Lower leg skin (tissue), 4 donors: ENCODE results near the gene CD226. TPM values are rescaled to one million over a fixed set of nuclear protein-coding genes. Genes with fewer than 3 reads are reported as not detected.

ENCODE experiments used
- DNase-seq, 2 donors: peaks; one replicate each; pipeline ENCODE4 v3.0.0-alpha.2; 2019; ENCODE audit warnings: low spot score in 2 of 2
- H3K4me3 ChIP-seq: fragments of 200-600 bp; sonication (generic); 2 replicates; pipeline ENCODE4 v1.5.1; 2017; ENCODE audit warnings: mild to moderate bottlenecking, low read depth; ENCODE audit not compliant: poor library complexity, severe bottlenecking
- POLR2A ChIP-seq, 2 donors: fragments of 450-650 bp; IDR thresholded peaks; one replicate each; pipeline ENCODE4 v1.6.1; 2016 to 2017; ENCODE audit warnings: antibody characterized with exemption in 2 of 2, mild to moderate bottlenecking in 1 of 2, moderate library complexity in 1 of 2
- WGBS, 2 donors: methylation state at CpG; one replicate each; pipeline ENCODE4 v1.1.5; 2018; 5-methylcytosine and 5-hydroxymethylcytosine counted together
- intact Hi-C: fragments of 100-400 bp; cut with DNase I; formaldehyde crosslinking; loops from one replicate; pipeline ENCODE4 v1.15.0; 2023; ENCODE audit warnings: low total_unique reads
- total RNA-seq, 4 donors: library from RNA; depleted of rRNA; stranded (reverse); fragments of >200 nt; gene quantifications; one replicate each; pipeline ENCODE4 v1.1.0, GENCODE V29; 2016
- TF ChIP-seq, protein P1 (sequence below), 3 donors: fragments of 450-650 bp; IDR thresholded peaks; one replicate each; pipeline ENCODE4 v1.5.1; 2016; ENCODE audit warnings: antibody characterized with exemption in 3 of 3, mild to moderate bottlenecking in 3 of 3, moderate library complexity in 2 of 3

The CD226 gene
- total RNA-seq, 4 donors from 2014 or later: 0.13 to 0.29 (median 0.26) TPM; not detected in 1

DNA sequence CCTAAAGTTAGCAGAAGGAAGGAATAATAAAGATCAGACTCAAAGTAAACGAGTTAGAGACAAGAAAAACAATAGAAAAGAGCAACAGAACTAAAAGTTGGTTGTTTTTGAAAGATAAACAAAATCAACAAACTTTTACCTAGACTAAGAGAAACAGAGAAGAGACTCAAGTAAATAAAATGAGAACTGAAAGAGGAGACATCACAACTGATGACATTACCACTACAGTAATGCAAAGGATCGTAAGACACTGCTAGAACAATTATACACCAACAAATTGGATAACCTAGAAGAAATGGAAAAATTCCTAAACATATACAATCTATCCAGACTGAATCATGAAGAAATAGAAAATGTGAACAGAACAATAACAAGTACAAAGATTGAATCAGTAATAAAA lies 139.3 kb downstream of the CD226 start:
- WGBS, 2 donors: 73 to 76% methylated on average over 2 of the region's 2 CpGs
- DNase-seq: no peak
- TF ChIP-seq, protein P1, sequence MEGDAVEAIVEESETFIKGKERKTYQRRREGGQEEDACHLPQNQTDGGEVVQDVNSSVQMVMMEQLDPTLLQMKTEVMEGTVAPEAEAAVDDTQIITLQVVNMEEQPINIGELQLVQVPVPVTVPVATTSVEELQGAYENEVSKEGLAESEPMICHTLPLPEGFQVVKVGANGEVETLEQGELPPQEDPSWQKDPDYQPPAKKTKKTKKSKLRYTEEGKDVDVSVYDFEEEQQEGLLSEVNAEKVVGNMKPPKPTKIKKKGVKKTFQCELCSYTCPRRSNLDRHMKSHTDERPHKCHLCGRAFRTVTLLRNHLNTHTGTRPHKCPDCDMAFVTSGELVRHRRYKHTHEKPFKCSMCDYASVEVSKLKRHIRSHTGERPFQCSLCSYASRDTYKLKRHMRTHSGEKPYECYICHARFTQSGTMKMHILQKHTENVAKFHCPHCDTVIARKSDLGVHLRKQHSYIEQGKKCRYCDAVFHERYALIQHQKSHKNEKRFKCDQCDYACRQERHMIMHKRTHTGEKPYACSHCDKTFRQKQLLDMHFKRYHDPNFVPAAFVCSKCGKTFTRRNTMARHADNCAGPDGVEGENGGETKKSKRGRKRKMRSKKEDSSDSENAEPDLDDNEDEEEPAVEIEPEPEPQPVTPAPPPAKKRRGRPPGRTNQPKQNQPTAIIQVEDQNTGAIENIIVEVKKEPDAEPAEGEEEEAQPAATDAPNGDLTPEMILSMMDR (IDR thresholded peaks at IDR 0.05): no peak
- TF ChIP-seq POLR2A (IDR thresholded peaks at IDR 0.05): no peak
- intact Hi-C loops: no loop called here
- no peak overlapping the region for H3K4me3 ChIP-seq

DNA sequence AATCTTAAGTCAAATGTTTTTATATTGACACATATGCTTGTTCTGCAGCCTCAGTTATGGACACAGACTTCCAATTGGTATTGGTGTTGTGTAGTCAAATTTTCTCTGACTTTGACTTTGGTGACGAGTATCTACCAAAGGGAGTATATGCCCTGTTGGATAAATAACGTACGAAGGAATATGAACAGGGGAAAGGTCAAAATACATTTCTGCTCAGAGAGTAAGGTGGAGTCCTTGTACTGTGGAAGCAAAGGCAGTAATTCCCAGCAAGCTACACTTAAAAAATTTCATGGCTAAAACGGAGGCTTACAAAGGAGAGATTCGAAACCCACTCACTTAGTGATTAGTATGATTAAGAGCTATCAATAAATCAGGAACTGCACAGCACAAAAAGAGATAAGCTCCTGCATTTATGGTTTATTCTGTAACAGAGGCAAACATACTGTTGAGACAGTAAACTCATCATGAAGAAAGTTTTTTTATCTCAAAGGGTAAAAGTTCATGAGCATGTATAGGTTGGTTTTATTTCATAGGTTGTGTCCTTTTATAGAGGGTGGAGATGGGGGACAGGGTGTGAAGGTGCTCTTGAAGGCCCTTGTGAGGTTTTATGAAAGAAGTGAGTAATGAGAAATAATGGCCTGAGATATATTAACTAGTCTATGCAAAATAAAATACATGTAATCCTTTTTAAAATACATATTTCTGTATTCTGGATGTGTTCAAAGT lies 142.7 kb downstream of the CD226 start:
- WGBS, 2 donors: 91% methylated on average over 5 of the region's 5 CpGs
- no peak overlapping the region for H3K4me3 ChIP-seq
- TF ChIP-seq, protein P1 (IDR thresholded peaks at IDR 0.05): no peak
- no peak for TF ChIP-seq POLR2A (IDR thresholded peaks at IDR 0.05)
- intact Hi-C loops: no loop called here
- DNase-seq: no peak
